PC-9 (cell line): ENCODE measurements around the gene SNRNP40. TPM values are rescaled to one million over a fixed set of nuclear protein-coding genes. Genes with fewer than 3 reads are reported as not detected.

Source experiments
- BruUV-seq: library from RNA; stranded (reverse); fragments of 400-500 nt; replicated peaks from 2 replicates; lab custom pipeline; 2021; lab: Mats Ljungman, UMichigan
- CTCF ChIA-PET: fragments of 300-600 bp; sonication (Branson Sonifier 250); formaldehyde crosslinking; loops from one replicate; lab custom pipeline; 2022; ENCODE audit warnings: antibody characterized with exemption; lab: Charles Lee
- POLR2A ChIA-PET: fragments of 300-600 bp; sonication (Branson Sonifier 250); formaldehyde crosslinking; loops from one replicate; lab custom pipeline; 2022; ENCODE audit warnings: antibody characterized with exemption; ENCODE audit not compliant: unreplicated experiment; lab: Charles Lee
- DNase-seq, 2 experiments: peaks; one replicate each; pipeline versions ENCODE4 v3.0.0 to v3.0.0-alpha.2; 2015 to 2022; ENCODE audit warnings: mixed read lengths in 1 of 2
- H2AFZ ChIP-seq: fragments of 200-600 bp; sonication (generic); 2 replicates; pipeline ENCODE4 v1.8.1; 2017; ENCODE audit warnings: antibody characterized with exemption
- H3F3A ChIP-seq: fragments of 200-600 bp; sonication (generic); 2 replicates; pipeline ENCODE4 v1.8.1; 2017; ENCODE audit warnings: antibody characterized with exemption, mild to moderate bottlenecking, low read depth; ENCODE audit not compliant: insufficient read depth
- H3K27ac ChIP-seq: fragments of 200-600 bp; sonication (generic); 2 replicates; pipeline ENCODE4 v1.6.1; 2016; ENCODE audit warnings: mixed run types
- H3K27me3 ChIP-seq: fragments of 200-600 bp; sonication (generic); 2 replicates; pipeline ENCODE4 v1.6.1; 2016; ENCODE audit warnings: low read depth, mixed run types; ENCODE audit not compliant: insufficient read depth
- H3K36me3 ChIP-seq: fragments of 200-600 bp; sonication (generic); 2 replicates; pipeline ENCODE4 v1.6.1; 2016; ENCODE audit warnings: low read depth, mixed run types
- H3K4me1 ChIP-seq: fragments of 200-600 bp; sonication (generic); replicated peaks from 2 replicates; pipeline ENCODE4 v1.6.1; 2016; ENCODE audit warnings: mixed run types; ENCODE audit not compliant: insufficient read depth
- H3K4me2 ChIP-seq: fragments of 200-600 bp; sonication (generic); 2 replicates; pipeline ENCODE4 v1.6.1; 2017; ENCODE audit warnings: mixed run types
- H3K4me3 ChIP-seq: fragments of 200-600 bp; sonication (generic); 2 replicates; pipeline ENCODE4 v1.6.1; 2016; ENCODE audit warnings: mixed run types
- H3K79me2 ChIP-seq: fragments of 200-600 bp; sonication (generic); 2 replicates; pipeline ENCODE4 v1.6.1; 2017; ENCODE audit warnings: low read depth, mixed run types
- H3K9me2 ChIP-seq: fragments of 200-600 bp; sonication (generic); 2 replicates; pipeline ENCODE4 v1.8.1; 2017; ENCODE audit warnings: mild to moderate bottlenecking; ENCODE audit not compliant: insufficient read depth
- H3K9me3 ChIP-seq: fragments of 200-600 bp; sonication (generic); 2 replicates; pipeline ENCODE4 v1.8.1; 2016; ENCODE audit warnings: low read depth; ENCODE audit not compliant: insufficient read depth
- H4K20me1 ChIP-seq: fragments of 200-600 bp; sonication (generic); 2 replicates; pipeline ENCODE4 v1.8.1; 2017; ENCODE audit not compliant: insufficient read depth
- CTCF ChIP-seq: fragments of 200-600 bp; sonication (generic); conservative IDR thresholded peaks from 2 replicates; pipeline ENCODE4 v1.6.1; 2017; ENCODE audit warnings: mixed run types, antibody characterized with exemption, mild to moderate bottlenecking, moderate library complexity
- EZH2 ChIP-seq: fragments of 200-600 bp; sonication (generic); IDR thresholded peaks from 2 replicates; pipeline ENCODE4 v1.8.0; 2017; ENCODE audit warnings: antibody characterized with exemption, low read depth
- intact Hi-C: fragments of 100-400 bp; cut with micrococcal nuclease; formaldehyde crosslinking; loops from one replicate; pipeline ENCODE4 v1.10.0; 2022; ENCODE audit not compliant: unreplicated experiment
- total RNA-seq: library from RNA; stranded (reverse); gene quantifications from 2 replicates; pipeline ENCODE4 v1.2.3, GENCODE V29; 2021

The SNRNP40 gene
- total RNA-seq, 1 experiment from 2014 or later, result 59.5 TPM

DNA sequence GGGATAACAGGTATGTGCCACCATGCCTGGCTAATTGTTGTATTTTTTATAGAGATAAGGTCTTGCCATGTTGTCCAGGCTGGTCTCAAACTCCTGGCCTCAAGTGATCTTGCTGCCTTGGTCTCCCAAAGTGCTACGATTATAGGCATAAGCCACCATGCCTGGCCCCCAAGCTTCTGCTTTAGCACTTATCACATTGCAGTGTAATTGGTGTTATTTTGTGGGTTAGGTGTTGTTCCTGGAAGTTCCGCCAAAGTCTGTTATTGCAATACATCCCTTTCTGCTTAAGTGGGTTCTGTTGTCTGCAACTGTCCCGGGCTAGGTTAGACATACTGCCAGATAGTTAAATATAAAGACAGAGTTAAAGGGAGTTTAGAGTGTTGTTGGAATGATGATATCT lies 3.6 kb upstream of the SNRNP40 start:
- no peak for DNase-seq
- intact Hi-C loops, result no loop called here
- ChIA-PET CTCF (no interaction called here), POLR2A (no interaction called here)
- Histone ChIP-seq H3K36me3 (no peaks in the 10 kb centered on the region), H3K4me3 (no peak overlapping the region), H2AFZ (no peak overlapping the region), H3K4me1 (peaks cover 6% of the 10 kb centered on the region; the same call in 1 of the 2 replicates), H3K9me2 (no peaks in the 10 kb centered on the region), H3F3A (no peaks in the 10 kb centered on the region), H3K27me3 (no peaks in the 10 kb centered on the region), H3K79me2 (peaks cover 54% of the 10 kb centered on the region), H3K27ac (no peak overlapping the region), H4K20me1 (no peaks in the 10 kb centered on the region), H3K4me2 (no peak overlapping the region), H3K9me3 (no peaks in the 10 kb centered on the region)
- no TSS peak for BruUV-seq
- TF ChIP-seq EZH2 (no peak), CTCF (no peak)

DNA sequence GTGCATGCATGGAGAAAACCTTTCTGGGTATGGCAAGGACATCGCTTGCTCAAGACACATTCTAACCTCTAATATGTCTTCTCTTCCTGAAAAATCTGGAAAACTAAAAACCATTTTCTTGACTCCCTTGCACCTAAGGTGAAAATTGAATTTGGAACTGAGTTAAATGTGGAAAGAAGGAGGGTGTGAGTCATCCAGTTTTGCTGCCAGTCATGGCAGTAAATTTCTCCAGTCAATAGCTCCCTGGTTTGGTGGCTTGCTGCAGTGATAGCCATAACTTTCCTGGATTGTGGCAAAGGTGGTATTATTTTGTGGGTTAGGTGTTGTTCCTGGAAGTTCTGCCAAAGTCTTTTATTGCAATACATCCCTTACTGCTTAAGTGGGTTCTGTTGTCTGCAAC lies 2.8 kb upstream of the SNRNP40 start:
- TF ChIP-seq CTCF, result no peak
- TF ChIP-seq EZH2, result no peak
- intact Hi-C loops, result loop anchor here (10.0 kb wide), 1 partner anchor 125 kb away; no protein-coding TSS in a partner anchor
- POLR2A ChIA-PET, result interaction anchor here (0.5 to 0.7 kb wide), 3 partner anchors 10 to 1464 kb away, joined by 4 to 16 read pairs (median 5); no protein-coding TSS in a partner anchor

DNA sequence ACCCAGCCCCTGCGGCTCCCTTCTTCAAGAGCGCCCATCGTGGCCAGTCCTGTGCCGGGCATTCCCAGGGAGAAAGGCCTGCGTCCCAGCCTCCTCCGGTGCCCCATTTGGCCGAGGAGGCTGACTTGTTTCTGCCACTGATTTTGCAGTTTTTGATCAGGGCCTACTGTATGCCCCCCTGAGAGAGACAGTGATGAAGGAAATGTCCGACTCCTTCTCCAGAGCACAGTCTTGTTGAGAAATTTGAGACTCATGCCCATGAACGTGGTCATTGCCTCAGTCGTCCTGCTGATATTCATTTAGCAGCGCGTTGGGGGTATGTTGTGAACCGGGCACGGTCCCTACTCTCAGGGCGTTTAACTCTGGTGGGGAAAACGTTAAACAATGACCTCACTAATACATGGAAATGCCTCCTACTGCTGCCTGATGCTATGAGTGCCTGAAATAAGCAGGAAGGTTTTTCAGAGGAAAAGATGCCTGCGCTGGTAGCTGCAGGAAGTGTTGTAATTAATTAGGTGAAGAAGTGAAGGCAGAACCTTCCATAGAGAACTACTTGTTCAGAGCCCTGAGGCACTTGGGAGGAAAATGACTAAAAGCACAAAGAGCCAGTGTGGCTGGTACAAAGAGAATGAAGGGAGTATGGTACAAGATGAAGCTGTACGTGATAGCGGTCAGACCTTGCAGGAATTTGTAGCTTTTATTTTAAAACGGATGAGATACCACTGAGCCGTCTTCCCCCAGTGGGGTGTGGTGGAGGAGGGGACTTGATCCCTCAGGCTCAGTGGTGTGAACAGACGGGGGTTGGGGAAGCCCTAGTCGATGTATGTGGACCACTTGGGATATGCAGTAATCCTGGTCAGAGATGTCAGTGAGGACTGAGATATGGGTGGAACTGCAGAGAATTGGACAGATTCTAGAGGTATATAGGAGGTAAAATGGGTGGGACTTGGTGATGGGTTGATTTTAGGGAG lies 974 bp upstream of the SNRNP40 start:
- H2AFZ ChIP-seq, result peak overlapping the region; percentile 83
- peak; percentile 2 to 50 for DNase-seq
- no peaks in the 10 kb centered on the region for H3K27me3 ChIP-seq
- ChIA-PET CTCF (interaction anchor here (0.5 to 0.8 kb wide), 3 partner anchors 10 to 1223 kb away, joined by 3 to 8 read pairs (median 5); no protein-coding TSS in a partner anchor), POLR2A (interaction anchor here (0.5 to 0.6 kb wide), 4 partner anchors 11 to 737 kb away, joined by 3 to 7 read pairs (median 4); no protein-coding TSS in a partner anchor)
- no peaks in the 10 kb centered on the region for H3K36me3 ChIP-seq
- H3K79me2 ChIP-seq, result peaks cover 66% of the 10 kb centered on the region
- peaks cover 9% of the 10 kb centered on the region; the same call in 1 of the 2 replicates for H3K4me1 ChIP-seq
- no peaks in the 10 kb centered on the region for H3K9me3 ChIP-seq
- H3K4me2 ChIP-seq, result peak overlapping the region; percentile 85
- intact Hi-C loops, result loop anchor here (2.0 to 10.0 kb wide), 2 partner anchors 127 to 251 kb away; no protein-coding TSS in a partner anchor
- no peaks in the 10 kb centered on the region for H3F3A ChIP-seq
- TF ChIP-seq EZH2 (no peak), CTCF (no peak)
- peak overlapping the region; percentile 72 for H3K4me3 ChIP-seq
- H3K27ac ChIP-seq, result no peak overlapping the region
- no peaks in the 10 kb centered on the region for H4K20me1 ChIP-seq
- BruUV-seq, result TSS peak; percentile 75
- H3K9me2 ChIP-seq, result no peaks in the 10 kb centered on the region

More for the DNA sequence above, 2.8 kb upstream of the SNRNP40 start:
- Histone ChIP-seq H3F3A (no peaks in the 10 kb centered on the region), H3K4me1 (peaks cover 9% of the 10 kb centered on the region; the same call in 1 of the 2 replicates), H3K4me2 (0 out of 2 replicates have a peak overlapping the region, but pooled peaks have one; percentile 10), H3K4me3 (no peak overlapping the region), H3K79me2 (peaks cover 62% of the 10 kb centered on the region), H3K9me2 (no peaks in the 10 kb centered on the region), H3K27me3 (no peaks in the 10 kb centered on the region), H4K20me1 (no peaks in the 10 kb centered on the region), H2AFZ (no peak overlapping the region), H3K27ac (no peak overlapping the region), H3K9me3 (no peaks in the 10 kb centered on the region), H3K36me3 (no peaks in the 10 kb centered on the region)
- no TSS peak for BruUV-seq
- CTCF ChIA-PET, result no interaction called here
- no peak for DNase-seq
